ENCODE measurements around the gene TNFRSF13B.
"Not testable (repeated sequence)": the region's sequence is repeated elsewhere in the genome, so short reads cannot be mapped to it uniquely, and the experiment has no call there.

GRCh38 chr17:17008621-17009397 is 36.9 kb upstream of the TNFRSF13B start:
- not testable (repeated sequence) for TF ChIP-seq ATF3 (IDR thresholded peaks at IDR 0.05); REST (IDR thresholded peaks at IDR 0.05; ENCODE audit: low read depth); EZH2 (IDR thresholded peaks at IDR 0.05); CTCF (IDR thresholded peaks at IDR 0.05 in 2 of 3, conservative IDR thresholded peaks at IDR 0.05 in 1 of 3; ENCODE audit: borderline replicate concordance in 1 of 3, insufficient read depth in 1 of 3, low read depth in 2 of 3, low read length in 2 of 3); POLR2A (IDR thresholded peaks at IDR 0.05; ENCODE audit: borderline replicate concordance, extremely low read depth, insufficient read depth, insufficient read length); EZH2phosphoT487 (IDR thresholded peaks at IDR 0.05; ENCODE audit: borderline replicate concordance); TCF7L2 (IDR thresholded peaks at IDR 0.05; ENCODE audit: borderline replicate concordance, extremely low read depth, insufficient read depth, insufficient read length); EGR1 (IDR thresholded peaks at IDR 0.05; ENCODE audit: low read depth)
